ENCODE results near the gene EMP1.

EMP1 gene

GRCh38 chr12:13196130-13196921 is at the start of gene EMP1:
Gene EMP1 (plus strand): TSS chr12:13196726. CDS start chr12:13211511, 14,785 bp downstream.
- DNase-seq = peak; percentile 100

GRCh38 chr12:13147688-13148484 is 48.6 kb upstream of the EMP1 start:
- no peak for DNase-seq

DNA sequence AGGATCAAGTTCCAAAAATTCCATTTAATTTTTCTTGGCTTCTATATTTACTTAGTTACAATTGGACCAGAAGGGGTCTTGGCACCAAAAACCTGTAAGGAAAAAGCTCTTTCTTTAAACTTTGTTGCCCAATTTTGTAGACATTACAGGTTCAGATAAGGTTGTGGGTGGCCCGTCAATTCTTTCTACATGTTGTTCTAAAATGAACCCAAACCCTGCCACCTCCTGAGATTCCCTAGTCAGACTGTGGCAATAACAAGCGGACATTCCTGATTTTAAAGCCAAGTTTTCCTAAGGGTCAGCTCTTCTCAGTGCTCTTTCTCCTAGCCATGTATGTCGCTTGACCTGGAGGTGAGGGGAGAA is 48.1 kb upstream of the EMP1 start:
- no peak for DNase-seq

DNA sequence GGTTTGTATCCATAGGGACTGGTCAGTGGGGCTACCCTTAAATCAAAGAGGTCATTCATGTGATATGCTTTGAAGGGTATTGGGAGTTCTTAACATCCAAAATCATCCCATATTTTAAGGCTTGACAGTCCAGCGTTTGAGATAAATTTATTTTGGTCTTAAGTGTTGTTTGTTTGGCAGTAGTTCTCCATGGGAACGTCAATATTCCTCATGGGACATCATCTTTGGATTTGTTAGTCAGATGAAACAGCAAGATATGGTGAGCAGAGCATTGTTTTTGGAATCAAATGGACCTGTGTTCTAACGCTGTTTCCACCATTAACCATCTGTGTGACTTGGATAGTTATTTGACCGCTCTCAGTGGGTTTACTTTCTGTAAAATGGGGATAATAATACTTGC is 47.1 kb upstream of the EMP1 start:
- no peak for DNase-seq

DNA sequence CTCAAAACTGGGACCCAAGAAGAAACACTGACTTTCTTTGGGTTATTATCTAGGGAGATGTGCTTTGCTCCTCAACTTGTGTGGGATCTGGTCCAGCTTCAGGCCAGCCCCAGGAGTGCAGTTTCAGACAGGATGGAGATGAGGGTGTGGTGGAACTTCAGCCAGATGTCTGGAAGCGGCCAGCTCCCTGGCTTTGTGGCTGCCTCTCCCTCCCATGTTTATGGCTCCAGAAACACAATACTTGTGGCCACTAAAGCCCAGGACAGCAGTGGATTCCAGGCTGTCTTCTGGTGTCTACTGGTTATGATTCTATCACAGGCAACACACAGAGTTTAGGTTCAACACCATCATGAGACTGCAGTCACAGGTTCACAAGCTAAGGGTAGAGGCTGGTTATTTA is 44.2 kb upstream of the EMP1 start:
- DNase-seq = no peak

DNA sequence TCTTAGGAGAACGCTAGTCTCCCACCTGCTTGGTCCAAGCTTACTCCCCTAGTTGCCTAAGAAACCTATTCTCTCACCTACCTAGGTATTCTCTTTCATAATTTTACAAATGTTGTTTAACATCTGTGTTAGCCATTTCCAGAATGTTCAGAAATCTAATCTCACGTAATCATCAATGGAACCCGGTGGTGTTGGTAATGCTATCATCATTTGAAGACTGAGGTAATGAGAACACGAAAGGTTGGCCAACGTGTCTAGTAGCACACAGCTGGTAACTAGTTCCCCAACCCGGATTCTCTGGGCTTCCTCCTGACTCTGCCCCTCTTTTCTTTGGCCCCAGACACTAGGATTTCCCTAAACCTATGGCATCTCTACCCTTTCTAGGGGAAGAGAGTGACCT is 43.8 kb upstream of the EMP1 start:
- DNase-seq = no peak

DNA sequence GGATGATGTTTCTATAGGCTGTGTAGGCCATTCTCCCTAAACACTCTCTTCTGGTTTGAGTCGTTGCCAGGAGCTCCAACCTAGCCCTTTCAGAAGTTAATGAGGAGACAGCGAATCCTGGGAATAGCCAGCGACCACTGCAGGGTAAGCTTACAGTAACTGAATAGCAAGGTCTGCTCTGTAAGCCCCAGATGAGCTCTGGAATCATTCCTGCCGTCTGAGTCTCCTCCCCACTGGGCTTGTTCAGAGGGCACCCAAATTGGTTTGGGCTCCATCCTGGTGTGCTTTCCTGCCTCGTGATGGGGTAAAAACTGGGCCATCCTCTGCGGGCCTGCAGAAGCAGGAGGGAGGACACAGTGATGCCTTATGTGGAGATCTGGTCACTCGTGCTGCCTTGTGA is 43.3 kb upstream of the EMP1 start:
- DNase-seq = no peak

DNA sequence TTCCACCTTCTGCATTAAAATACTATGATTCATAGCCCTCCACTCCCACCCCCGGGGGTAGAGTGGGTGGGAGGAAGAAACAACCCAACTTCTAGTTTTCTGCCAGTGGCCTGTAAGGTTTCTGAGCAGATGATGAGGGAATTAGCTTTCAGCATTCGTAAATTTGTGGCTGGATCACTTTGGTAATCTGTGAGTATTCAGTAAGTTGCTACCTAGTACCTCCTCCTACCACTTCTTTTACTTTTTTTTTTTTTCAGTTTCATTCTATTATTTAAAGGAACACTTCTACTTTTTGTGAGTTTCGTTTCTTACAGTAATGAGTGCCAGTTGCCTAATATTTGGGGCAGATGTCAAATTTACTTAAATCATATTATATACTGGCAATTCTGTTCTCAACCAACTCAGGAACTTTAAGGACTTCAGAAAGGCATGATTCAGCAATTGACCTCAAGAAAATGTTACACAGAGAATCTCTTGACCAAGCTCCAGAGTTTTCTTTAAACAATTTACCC is 42.4 kb upstream of the EMP1 start:
- DNase-seq = no peak

DNA sequence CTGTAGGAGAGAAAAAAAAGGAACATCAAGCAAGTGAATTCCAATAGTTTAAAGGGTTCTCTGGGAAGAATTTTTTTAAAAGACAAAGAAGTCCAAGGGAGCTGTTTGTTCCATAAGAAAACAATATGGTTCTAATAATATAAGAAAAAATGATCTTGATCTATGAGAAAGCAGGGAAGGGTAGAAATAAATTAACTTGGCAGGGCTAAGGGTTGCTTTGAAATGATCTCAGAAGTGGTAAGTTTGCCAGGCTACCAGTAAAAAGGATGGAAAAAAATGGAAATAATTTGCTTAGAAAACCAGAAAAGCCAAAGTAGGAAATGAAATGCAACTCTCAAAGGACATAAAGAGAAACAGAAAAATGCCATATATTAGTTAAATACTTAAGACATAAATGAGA is 41.7 kb upstream of the EMP1 start:
- no peak for DNase-seq

- no peak for DNase-seq
These were observed 40.2 kb upstream of the EMP1 start for GRCh38 chr12:13156277-13156676.

GRCh38 chr12:13161172-13161571 is 35.4 kb upstream of the EMP1 start:
- no peak for DNase-seq

- no peak for DNase-seq
These were observed 33.6 kb upstream of the EMP1 start for GRCh38 chr12:13162904-13163303.

DNA sequence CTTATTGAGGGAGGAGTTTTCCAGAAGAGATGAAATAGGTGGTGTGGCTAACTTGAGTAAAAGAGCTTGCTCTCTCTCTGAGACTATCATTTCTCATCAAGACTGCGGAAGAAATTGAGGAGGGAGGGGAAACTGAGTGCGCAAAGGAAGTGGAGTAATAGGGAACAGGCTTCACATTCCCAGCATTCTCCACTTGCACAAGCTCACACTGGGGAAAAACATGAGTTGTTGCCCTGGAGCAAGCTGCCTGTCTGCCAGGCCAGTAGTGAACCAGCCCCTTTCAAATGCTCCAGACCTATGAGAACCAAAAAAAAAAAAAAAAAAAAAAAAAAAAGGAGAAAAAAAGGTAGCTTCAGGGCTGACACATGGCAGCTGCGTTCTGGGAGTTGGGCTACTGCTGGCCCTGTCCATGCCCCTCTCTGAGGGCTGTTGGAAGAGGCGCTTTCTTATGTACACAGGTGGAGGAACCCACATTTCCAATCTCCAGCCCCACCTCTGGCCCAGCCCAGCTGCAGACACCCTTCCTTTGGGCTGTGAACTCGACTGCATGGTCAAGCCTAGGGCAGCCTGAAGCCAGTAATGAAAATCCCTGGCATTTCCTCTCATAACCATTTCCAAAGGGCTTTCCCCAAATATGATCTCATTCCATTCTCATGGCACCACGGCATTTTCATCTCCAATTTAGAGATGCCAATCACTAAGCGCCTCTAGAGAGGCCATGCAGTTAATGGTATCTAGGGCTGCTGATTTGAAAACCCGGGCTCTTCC is 32.5 kb upstream of the EMP1 start:
- DNase-seq = no peak

DNA sequence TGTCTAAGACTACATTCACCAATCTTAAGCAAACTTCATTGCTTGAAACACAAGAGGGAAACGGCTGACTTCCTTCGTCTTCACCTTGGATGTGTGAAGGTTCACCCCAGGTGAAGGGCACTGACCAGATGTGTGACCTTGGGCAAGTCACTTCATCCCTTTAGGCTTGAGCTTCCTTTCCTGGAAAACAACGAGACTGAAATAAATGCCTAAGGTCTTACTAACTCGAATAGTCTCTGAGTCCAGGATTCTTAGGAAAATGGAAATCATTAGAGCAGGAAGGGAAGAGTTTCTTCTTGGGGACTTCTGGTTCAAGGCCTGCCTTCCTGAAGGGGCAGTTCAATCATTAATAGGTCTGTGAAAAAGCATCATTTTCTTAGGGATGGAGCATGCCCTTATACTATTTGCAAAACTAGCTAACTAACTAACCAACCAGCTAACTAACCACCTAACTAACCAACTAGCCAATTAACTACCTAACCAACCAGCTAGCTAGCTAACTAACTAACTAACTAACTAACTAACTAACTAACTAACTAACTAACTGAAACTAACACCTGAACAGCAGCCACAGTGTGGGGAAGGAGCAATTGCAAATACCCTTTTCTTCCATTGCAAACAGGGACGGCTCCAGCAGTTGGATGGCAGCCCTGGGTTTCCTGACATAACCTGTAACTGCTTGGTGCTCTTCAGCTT is 31.5 kb upstream of the EMP1 start:
- no peak for DNase-seq

DNA sequence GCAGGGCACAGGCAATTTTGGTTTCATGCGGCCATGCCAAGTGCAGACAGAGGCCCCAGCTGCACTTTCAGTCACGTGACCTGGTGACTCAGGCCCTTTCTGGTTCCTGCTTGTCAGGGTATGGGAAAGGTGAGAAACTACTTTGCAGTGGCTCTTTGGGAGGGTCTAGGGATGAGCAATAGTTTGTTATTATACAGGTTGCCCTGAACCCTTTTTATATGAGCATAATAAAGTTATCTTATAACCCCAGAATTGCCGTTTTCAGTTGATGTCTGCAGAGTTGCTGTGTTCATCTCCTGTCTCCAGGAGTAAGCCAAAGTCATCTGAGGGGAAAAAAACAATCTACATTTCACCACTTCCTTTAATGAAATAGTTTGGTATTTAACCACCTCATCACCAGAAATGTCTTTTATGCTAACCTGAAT is 30.9 kb upstream of the EMP1 start:
- peak; percentile 38 for DNase-seq

GRCh38 chr12:13167226-13167625 is 29.3 kb upstream of the EMP1 start:
- no peak for DNase-seq

- no peak for DNase-seq
These were observed 28.6 kb upstream of the EMP1 start for GRCh38 chr12:13167906-13168305.

- no peak for DNase-seq
These were observed 27.3 kb upstream of the EMP1 start for GRCh38 chr12:13169272-13169671.

DNA sequence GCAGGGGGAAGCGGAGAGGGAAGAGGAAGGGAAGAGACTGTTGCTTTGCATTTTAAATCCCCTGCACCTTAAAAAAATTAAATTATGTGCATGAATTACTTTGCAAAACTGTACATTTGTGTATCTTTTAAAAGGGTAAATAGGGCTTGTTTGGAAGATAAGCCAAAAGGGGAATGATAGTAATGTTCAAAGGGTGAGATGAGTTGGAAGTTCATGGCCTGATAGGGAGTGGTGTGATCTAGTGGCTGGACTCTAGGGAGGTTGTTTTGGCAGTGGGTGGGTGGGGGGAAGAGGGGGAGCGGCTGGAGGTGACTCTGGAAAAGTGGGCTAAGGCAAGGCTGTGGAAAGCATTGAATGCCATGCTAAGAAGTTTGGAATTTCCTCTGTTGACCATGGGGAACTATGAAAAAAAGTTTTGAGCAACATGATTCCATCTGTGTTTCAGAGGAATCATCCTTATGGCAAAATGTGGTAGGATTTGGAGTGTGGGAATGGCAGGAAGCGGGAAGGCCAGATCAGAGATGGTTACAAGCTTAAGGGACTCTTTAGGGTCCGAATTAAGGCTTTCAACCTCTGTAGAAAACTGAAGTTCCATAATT is 25.5 kb upstream of the EMP1 start:
- DNase-seq = no peak

- peak; percentile 87 for DNase-seq
These were observed 24.3 kb upstream of the EMP1 start for GRCh38 chr12:13171921-13172859.

All from kidney glomerular epithelial cell (primary cell).